Measurements from ENCODE around the gene CSF1.
"Not testable (repeated sequence)": the region's sequence is repeated elsewhere in the genome, so short reads cannot be mapped to it uniquely, and the experiment has no call there.

The CSF1 gene

GRCh38 chr1:109878531-109879104, 32.0 kb upstream of the CSF1 start:
- TF ChIP-seq CTCF (conservative IDR thresholded peaks at IDR 0.05; ENCODE audit: control insufficient read depth, insufficient read depth, low read depth, low read length), result no peak
- no peak overlapping the region for H3K4me3 ChIP-seq (ENCODE audit: control insufficient read depth, low read depth, low read length)
- DNase-seq (ENCODE audit: low read depth), result no peak

GRCh38 chr1:109879371-109879770, 31.3 kb upstream of the CSF1 start:
- not testable (repeated sequence) for DNase-seq (ENCODE audit: low read depth); H3K4me3 ChIP-seq (ENCODE audit: control insufficient read depth, low read depth, low read length)

- no peak for TF ChIP-seq CTCF (conservative IDR thresholded peaks at IDR 0.05; ENCODE audit: control insufficient read depth, insufficient read depth, low read depth, low read length)
These were observed 30.6 kb upstream of the CSF1 start for GRCh38 chr1:109879881-109880525.

GRCh38 chr1:109880971-109881894, 29.4 kb upstream of the CSF1 start:
- H3K4me3 ChIP-seq (ENCODE audit: control insufficient read depth, low read depth, low read length), result no peak overlapping the region
- no peak for DNase-seq (ENCODE audit: low read depth)
- no peak for TF ChIP-seq CTCF (conservative IDR thresholded peaks at IDR 0.05; ENCODE audit: control insufficient read depth, insufficient read depth, low read depth, low read length)

More at GRCh38 chr1:109879881-109880525, 30.6 kb upstream of the CSF1 start:
- H3K4me3 ChIP-seq (ENCODE audit: control insufficient read depth, low read depth, low read length), result no peak overlapping the region
- no peak for DNase-seq (ENCODE audit: low read depth)

- TF ChIP-seq CTCF (conservative IDR thresholded peaks at IDR 0.05; ENCODE audit: control insufficient read depth, insufficient read depth, low read depth, low read length), result no peak
- no peak overlapping the region for H3K4me3 ChIP-seq (ENCODE audit: control insufficient read depth, low read depth, low read length)
- DNase-seq (ENCODE audit: low read depth), result no peak
These were observed 28.8 kb upstream of the CSF1 start for GRCh38 chr1:109881906-109882287.

- H3K4me3 ChIP-seq (ENCODE audit: control insufficient read depth, low read depth, low read length), result no peak overlapping the region
- TF ChIP-seq CTCF (conservative IDR thresholded peaks at IDR 0.05; ENCODE audit: control insufficient read depth, insufficient read depth, low read depth, low read length), result no peak
- no peak for DNase-seq (ENCODE audit: low read depth)
These were observed 28.1 kb upstream of the CSF1 start for GRCh38 chr1:109882288-109883245.

Data from fibroblast of mammary gland (primary cell).